Thyroid gland (tissue), 4 donors: ENCODE results near the gene ADAMTS15.

Source experiments
- POLR2A ChIP-seq, 2 donors: fragments of 450-650 bp; IDR thresholded peaks; one replicate each; pipeline ENCODE4 v1.6.1; 2017; ENCODE audit warnings: antibody characterized with exemption in 2 of 2, mild to moderate bottlenecking in 2 of 2, moderate library complexity in 1 of 2
- TF ChIP-seq, protein P1 (sequence below), 6 experiments: fragments of 200-600 bp in 3 of 6; fragments of 450-650 bp in 3 of 6; sonication (generic) in 3 of 6; IDR thresholded peaks; one replicate each; pipeline ENCODE4 v1.5.1; 2016 to 2019; ENCODE audit warnings: antibody characterized with exemption in 6 of 6, mild to moderate bottlenecking in 2 of 6, inconsistent platforms in 1 of 6, moderate library complexity in 1 of 6

DNA sequence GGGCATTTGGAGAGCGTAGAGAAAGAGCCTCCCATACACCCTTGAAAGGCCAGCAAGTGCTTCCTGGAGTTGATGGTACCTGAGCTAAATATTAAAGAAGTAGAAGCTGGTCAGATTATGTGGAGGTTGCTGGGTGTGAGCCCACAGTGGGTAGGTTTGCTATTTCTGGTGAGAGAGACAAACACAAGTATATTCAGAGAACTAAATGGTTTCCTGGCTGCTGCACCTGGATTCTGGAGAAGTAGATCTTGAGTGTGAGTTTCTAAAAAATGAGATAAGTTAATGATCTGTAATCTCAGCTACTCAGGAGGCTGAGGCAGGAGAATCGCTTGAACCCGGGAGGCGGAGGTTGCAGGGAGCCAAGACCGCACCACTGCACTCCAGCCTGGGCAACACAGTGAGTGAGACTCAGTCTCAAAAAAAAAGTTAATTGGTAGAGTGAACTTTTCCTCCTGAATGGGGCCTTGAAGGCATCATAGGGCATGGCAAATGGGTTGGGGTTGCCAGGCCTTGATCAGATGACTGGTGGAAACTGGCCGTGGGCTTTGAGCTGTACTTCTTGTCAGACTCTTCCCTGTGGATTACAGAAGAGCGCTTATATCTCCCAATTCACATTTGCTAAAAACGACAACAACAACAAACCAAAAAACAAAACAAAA lies 75.8 kb downstream of the ADAMTS15 start:
- TF ChIP-seq POLR2A (IDR thresholded peaks at IDR 0.05) = no peak
- TF ChIP-seq, protein P1, sequence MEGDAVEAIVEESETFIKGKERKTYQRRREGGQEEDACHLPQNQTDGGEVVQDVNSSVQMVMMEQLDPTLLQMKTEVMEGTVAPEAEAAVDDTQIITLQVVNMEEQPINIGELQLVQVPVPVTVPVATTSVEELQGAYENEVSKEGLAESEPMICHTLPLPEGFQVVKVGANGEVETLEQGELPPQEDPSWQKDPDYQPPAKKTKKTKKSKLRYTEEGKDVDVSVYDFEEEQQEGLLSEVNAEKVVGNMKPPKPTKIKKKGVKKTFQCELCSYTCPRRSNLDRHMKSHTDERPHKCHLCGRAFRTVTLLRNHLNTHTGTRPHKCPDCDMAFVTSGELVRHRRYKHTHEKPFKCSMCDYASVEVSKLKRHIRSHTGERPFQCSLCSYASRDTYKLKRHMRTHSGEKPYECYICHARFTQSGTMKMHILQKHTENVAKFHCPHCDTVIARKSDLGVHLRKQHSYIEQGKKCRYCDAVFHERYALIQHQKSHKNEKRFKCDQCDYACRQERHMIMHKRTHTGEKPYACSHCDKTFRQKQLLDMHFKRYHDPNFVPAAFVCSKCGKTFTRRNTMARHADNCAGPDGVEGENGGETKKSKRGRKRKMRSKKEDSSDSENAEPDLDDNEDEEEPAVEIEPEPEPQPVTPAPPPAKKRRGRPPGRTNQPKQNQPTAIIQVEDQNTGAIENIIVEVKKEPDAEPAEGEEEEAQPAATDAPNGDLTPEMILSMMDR (IDR thresholded peaks at IDR 0.05) = no peak
